Activated naive CD4-positive, alpha-beta T cell treated with anti-CD3 and anti-CD28 coated beads, Interleukin-2, amount 50 U/mL, for 24 hours (primary cell): ENCODE measurements around the gene KIZ.

Source experiments
- H3K27ac Mint-ChIP-seq: one replicate; pipeline ENCODE4 v1.8.0; 2021; ENCODE audit warnings: mild to moderate bottlenecking, mixed read lengths
- H3K27me3 Mint-ChIP-seq: one replicate; pipeline ENCODE4 v1.8.0; 2021; ENCODE audit warnings: mixed read lengths
- H3K36me3 Mint-ChIP-seq: one replicate; pipeline ENCODE4 v1.8.0; 2021; ENCODE audit warnings: mixed read lengths
- H3K4me1 Mint-ChIP-seq: one replicate; pipeline ENCODE4 v1.8.0; 2021; ENCODE audit warnings: mixed read lengths
- H3K4me3 Mint-ChIP-seq: one replicate; pipeline ENCODE4 v1.8.0; 2021; ENCODE audit warnings: mild to moderate bottlenecking, mixed read lengths
- H3K9me3 Mint-ChIP-seq: one replicate; pipeline ENCODE4 v1.8.0; 2021; ENCODE audit warnings: mixed read lengths

KIZ gene

DNA sequence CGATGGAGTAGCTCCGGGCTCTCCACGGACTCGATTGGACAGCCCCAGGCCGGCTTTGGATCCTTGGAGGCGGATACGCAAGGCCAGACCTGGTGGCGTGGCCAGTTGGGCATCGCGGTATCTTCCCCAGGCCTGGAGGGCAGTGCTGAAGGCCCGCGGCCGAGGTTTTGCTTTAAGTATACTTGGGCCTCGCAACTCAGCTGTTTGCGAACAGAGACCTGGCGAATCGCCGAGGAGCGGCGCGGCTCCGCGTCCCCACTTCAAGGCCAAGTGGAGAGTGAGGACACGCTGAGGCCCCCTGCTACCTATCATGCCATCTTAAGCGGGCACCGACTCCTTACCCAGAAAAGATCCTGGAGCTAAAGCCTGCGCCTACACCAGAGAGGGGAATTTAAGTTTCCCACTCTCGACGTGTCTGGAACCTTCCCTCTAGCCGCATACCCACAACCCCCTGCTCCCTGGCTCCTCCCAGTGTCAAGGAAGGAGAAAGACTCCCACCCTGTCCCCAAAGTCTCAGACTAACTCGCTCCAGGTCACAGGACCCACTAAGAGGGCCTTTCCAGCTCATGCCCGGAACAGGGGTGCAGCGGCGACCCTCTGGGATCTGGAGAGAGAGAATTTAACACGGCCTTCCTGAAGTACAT, 23.8 kb upstream of the KIZ start:
- no peaks in the 10 kb centered on the region for H3K9me3 Mint-ChIP-seq
- H3K4me1 Mint-ChIP-seq, result peaks cover 34% of the 10 kb centered on the region
- H3K36me3 Mint-ChIP-seq, result peaks cover 1% of the 10 kb centered on the region
- no peak overlapping the region for H3K27ac Mint-ChIP-seq
- peak overlapping the region; percentile 78 for H3K4me3 Mint-ChIP-seq
- peaks cover 65% of the 10 kb centered on the region for H3K27me3 Mint-ChIP-seq

DNA sequence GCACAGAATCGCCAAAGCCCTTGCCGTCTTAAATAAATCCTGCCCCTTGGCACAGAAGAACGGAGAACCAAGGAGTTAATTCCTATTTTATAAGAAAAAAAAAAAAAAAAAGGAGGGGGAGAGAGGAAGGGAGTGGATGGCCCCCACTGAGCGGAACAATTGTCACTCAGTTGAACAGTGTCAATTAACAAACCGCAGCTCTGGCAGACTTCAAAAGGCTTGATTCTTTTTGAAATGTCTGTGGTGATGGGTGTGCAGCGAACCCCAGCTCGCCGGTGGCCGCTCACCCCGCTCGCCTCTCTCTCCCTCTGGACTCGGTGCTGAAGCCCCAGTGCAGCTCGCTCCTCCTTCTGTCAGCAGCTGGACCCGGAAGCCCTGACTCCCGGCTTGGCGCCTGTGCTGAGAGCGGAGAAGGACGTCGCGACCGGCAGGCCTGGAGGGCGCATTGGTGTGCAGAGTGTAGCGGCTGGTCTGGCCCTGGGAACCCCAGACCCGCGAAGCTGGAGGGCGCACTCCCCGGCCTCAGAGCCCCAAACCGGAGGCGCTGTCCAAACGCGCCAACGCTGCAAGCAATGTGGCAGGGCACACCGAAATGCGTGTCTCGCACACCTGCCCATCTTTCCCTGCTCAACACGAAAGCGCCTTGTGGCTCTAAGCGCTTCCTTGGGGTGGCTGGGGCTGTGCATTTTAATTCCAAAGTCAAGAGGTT, 23.1 kb upstream of the KIZ start:
- Mint-ChIP-seq H3K27me3 (peaks cover 66% of the 10 kb centered on the region), H3K4me3 (peak overlapping the region; percentile 78), H3K27ac (no peak overlapping the region), H3K36me3 (peaks cover 1% of the 10 kb centered on the region), H3K4me1 (peaks cover 34% of the 10 kb centered on the region), H3K9me3 (no peaks in the 10 kb centered on the region)

DNA sequence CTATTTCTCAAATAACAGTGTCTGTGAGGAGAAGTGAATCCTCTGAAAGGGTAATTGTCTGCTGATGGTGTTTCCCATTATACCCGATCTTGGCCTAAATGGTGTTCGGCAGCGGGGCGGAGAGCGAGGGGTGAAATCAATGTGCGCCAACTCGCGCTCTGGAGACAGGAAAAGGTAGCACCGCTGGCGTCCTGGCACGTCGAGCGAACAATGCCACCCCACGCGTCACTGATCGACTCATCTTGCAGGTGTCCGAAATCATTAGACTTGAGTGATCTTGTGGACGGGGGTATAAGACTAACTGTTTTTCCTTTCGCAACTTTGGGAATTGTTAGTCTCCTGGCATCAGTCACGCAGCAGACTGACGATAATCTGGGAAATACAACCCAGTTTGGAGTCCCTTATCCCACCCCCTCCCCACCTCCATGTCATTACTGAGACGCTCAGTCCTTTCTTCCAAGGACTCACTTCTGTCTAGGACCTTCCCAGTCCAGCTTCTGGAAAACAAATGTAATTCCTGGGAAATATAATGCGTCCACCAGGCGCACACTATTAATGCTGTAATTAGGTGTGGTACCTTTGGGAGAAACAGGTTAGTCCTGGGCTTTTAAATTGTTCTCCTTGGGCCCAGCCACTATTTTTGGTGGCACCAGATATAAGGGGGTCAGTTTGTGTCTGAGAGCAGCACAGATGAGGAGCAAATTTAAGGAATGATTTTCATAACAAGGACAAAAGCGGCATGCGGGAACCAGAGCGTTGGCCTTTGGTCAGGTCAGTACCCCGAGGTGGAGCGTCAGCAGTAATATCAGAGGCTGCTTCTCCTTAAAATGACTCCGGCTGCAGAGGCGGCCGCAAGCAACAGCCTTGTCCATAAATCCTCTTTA, 22.1 kb upstream of the KIZ start:
- peaks cover 34% of the 10 kb centered on the region for H3K4me1 Mint-ChIP-seq
- no peak overlapping the region for H3K27ac Mint-ChIP-seq
- H3K9me3 Mint-ChIP-seq, result no peaks in the 10 kb centered on the region
- peaks cover 63% of the 10 kb centered on the region for H3K27me3 Mint-ChIP-seq
- H3K4me3 Mint-ChIP-seq, result peak overlapping the region; percentile 12
- peaks cover 1% of the 10 kb centered on the region for H3K36me3 Mint-ChIP-seq

DNA sequence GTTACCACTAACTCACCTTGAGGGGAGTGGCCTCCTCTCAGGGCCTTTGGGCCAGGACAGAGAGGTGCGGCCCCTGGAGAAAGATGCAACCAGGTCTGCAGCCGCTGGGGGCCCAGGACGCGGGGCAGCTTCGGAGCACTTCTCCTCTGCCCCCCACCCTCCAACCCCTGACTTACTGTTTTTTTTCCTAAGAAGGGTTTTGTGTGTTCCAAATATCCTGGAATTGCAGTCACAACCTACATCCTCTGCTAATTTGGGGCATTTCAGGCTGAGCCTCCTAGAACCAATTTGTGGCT, 21.5 kb upstream of the KIZ start:
- peaks cover 58% of the 10 kb centered on the region for H3K27me3 Mint-ChIP-seq
- peaks cover 1% of the 10 kb centered on the region for H3K36me3 Mint-ChIP-seq
- no peak overlapping the region for H3K4me3 Mint-ChIP-seq
- H3K9me3 Mint-ChIP-seq, result no peaks in the 10 kb centered on the region
- no peak overlapping the region for H3K27ac Mint-ChIP-seq
- peaks cover 34% of the 10 kb centered on the region for H3K4me1 Mint-ChIP-seq

DNA sequence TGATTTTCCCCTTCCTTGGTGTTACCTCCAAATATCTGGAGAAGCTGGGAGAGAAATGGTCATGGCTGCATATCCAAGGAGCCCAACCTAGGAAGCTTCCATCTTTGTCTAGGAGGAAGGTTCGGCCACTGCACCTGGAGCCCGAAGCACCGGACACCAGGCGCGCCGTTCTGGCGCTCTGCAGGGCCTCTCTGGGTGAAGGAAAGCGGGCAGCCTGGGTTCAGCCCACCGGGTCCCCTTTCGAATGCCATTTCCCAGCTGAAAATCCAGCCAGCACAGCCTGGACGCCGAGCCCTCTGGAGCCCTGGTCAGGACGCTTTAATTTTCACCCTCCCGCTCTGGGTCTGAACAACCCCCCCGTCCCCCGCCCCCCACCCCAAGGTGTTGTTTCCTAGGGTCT, 21.0 kb upstream of the KIZ start:
- peaks cover 55% of the 10 kb centered on the region for H3K27me3 Mint-ChIP-seq
- H3K4me3 Mint-ChIP-seq, result no peak overlapping the region
- H3K4me1 Mint-ChIP-seq, result peaks cover 34% of the 10 kb centered on the region
- no peaks in the 10 kb centered on the region for H3K9me3 Mint-ChIP-seq
- peaks cover 1% of the 10 kb centered on the region for H3K36me3 Mint-ChIP-seq
- H3K27ac Mint-ChIP-seq, result no peak overlapping the region

DNA sequence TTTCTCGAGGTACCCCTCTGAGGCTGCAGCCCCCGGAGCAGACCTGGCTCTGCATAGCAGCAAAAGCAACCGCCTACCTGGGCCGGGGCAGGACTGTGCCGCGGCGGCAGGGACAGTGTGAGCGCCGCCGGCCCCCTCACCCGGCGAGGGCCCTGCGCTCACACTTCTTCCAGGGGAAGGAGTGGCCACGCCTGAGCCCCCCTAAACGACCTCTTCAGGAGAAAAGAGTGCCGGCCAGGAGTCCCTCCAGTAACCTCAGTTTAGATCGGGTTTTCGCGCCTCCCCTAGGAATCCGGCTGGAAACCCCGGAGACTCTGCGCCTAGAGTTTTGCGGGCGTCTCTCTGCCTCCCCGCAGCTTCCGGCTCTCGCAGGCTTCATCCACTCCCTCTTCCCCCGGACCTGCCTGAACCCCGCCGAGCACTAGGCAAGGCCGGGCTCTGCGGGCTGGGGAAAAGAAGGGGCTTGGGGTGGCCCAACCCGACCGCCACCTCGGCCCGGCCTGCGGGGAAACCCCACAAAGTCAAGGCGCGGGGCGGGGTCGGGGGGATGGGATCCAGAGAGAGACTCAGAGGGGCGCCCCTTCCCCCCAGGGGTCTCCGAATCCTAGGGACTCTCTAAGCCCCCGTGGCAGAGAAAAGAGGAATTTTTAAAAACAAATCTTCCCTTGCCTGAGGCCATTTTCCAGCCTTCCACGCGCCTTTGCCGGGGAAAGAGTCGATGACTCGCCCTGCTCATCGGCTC, 20.3 kb upstream of the KIZ start:
- Mint-ChIP-seq H3K36me3 (peaks cover 1% of the 10 kb centered on the region), H3K4me1 (peaks cover 32% of the 10 kb centered on the region), H3K27me3 (peaks cover 58% of the 10 kb centered on the region), H3K4me3 (no peak overlapping the region), H3K27ac (no peak overlapping the region), H3K9me3 (no peaks in the 10 kb centered on the region)

DNA sequence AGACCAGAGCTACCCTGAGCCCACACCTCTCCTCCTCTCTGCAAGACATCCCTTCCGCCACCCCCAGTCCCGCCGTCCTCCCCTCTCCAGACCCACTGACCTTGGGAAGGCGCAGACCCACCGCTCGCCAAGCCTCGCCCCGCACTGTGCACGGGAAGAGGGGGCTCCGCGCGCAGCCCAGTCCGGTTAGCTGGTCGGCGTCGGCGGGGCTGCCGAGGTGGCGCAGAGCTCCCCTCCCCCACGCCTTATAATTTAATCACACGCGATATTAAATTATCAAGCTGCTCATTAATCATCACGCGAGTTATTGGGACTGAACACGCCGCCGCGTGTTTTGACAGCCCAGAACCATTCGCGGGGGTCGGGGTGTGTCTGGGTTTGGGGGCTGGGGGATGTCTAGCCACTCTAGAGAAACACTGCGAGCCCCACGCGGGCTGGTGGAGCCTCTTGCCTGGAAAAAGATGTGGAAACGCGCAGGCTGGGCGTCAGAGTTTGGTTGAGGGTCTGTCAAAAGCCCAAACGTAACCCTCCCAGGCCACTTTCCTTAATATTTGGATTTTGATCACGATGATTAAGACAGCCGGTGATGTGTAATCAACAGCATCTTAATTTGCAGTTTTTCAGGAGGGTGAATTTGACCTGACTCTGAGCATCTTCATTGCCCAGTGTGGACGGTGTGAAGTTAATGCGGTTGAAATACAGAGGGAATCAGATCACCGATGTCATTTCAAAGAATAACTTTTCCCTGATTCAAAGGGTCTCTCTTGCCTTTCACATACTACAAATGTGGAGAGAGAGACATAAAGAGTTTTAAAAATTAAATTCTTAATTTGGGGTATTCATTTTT, 19.5 kb upstream of the KIZ start, which contains the start of gene LINC00237:
TSS of gene LINC00237 (minus strand) at position 188 of the 847 bp plus-strand sequence.
- peaks cover 27% of the 10 kb centered on the region for H3K4me1 Mint-ChIP-seq
- H3K36me3 Mint-ChIP-seq, result no peaks in the 10 kb centered on the region
- H3K27ac Mint-ChIP-seq, result no peak within 1 kb of the TSS
- H3K9me3 Mint-ChIP-seq, result no peaks in the 10 kb centered on the region
- no peak within 1 kb of the TSS for H3K4me3 Mint-ChIP-seq
- peaks cover 53% of the 10 kb centered on the region for H3K27me3 Mint-ChIP-seq

DNA sequence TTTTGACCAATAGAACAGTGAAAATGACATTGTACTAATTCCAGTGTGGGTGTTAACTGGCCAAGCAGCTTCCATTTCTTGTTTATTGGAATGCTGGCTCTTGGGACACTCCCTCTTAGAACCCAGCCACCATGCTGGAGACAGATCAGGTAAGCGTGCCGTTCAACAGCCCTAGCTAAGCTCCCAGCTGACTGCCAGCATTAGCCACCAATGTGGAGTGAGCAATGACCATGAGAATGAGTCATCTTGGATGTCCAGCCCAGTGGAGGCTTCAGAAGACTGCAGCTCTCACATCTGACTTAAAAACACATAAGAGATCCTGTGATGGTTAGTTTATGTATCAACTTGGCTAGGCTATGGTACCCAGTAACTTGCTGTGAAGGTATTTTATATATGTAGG, 16.7 kb upstream of the KIZ start:
- peaks cover 4% of the 10 kb centered on the region for H3K4me1 Mint-ChIP-seq
- H3K4me3 Mint-ChIP-seq, result no peak overlapping the region
- H3K36me3 Mint-ChIP-seq, result peaks cover 3% of the 10 kb centered on the region
- no peaks in the 10 kb centered on the region for H3K9me3 Mint-ChIP-seq
- no peak overlapping the region for H3K27ac Mint-ChIP-seq
- peaks cover 43% of the 10 kb centered on the region for H3K27me3 Mint-ChIP-seq

DNA sequence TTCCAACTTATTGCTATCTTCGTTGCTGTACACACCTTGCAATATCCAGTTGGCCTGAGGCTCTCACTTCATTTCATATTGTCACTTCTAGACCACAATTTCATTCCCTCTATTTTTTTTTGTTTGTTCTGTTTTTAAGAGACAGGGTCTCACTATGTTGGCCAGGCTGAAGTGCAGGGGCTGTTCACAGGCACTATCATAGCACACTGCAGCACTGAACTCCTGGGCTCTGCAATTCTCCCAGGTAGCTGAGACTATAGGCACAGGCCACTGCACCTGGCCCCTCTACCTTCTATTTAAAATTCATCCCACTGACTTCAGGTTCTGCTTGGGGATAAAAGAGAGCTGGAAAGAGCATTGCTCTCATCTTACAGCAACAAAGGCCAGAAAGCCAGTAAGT, 15.1 kb upstream of the KIZ start:
- H3K4me3 Mint-ChIP-seq, result no peak overlapping the region
- no peaks in the 10 kb centered on the region for H3K9me3 Mint-ChIP-seq
- peaks cover 38% of the 10 kb centered on the region for H3K27me3 Mint-ChIP-seq
- peaks cover 4% of the 10 kb centered on the region for H3K4me1 Mint-ChIP-seq
- H3K27ac Mint-ChIP-seq, result no peak overlapping the region
- peaks cover 3% of the 10 kb centered on the region for H3K36me3 Mint-ChIP-seq

DNA sequence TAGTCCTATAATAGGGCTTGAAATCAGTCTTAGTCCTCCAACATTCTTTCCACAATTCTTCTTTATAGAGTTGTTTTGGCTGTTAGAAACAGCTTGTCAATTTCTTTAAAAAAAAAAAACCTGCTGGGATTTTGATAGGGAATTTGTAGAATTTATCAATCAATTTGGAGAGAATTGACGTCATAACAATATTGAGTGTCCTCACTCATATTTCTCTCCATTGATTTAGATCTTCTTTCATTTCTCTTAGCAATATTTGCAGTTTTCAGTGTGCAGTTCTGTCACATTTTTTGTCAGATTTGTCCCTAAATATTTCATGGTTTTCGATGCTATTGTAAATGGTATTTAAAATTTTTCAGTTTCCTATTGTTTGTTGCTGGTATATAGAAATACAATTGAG, 14.5 kb upstream of the KIZ start:
- peaks cover 1% of the 10 kb centered on the region for H3K4me1 Mint-ChIP-seq
- no peak overlapping the region for H3K4me3 Mint-ChIP-seq
- peaks cover 3% of the 10 kb centered on the region for H3K36me3 Mint-ChIP-seq
- no peak overlapping the region for H3K27ac Mint-ChIP-seq
- H3K9me3 Mint-ChIP-seq, result no peaks in the 10 kb centered on the region
- peaks cover 35% of the 10 kb centered on the region for H3K27me3 Mint-ChIP-seq

DNA sequence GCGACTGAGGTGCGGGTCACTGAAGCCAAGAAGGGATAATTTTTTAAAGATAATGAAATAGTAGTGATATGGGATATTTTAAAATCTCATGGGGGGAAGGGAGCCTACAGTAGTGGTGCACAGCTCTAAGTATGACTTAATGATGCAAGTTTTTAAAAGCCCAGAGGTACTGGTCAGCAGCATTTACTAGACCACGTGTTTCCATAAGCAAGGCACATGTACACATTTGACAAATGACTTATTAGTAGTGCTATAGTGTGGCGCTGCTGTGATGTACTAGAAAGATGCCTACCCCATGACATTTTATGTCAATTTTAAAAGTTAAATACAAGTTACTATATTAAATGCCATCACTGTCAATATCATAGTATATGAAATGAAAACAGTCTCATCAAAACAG, 12.2 kb upstream of the KIZ start:
- H3K4me1 Mint-ChIP-seq, result no peaks in the 10 kb centered on the region
- no peak overlapping the region for H3K27ac Mint-ChIP-seq
- peaks cover 3% of the 10 kb centered on the region for H3K36me3 Mint-ChIP-seq
- no peaks in the 10 kb centered on the region for H3K9me3 Mint-ChIP-seq
- H3K27me3 Mint-ChIP-seq, result peaks cover 20% of the 10 kb centered on the region
- no peak overlapping the region for H3K4me3 Mint-ChIP-seq

DNA sequence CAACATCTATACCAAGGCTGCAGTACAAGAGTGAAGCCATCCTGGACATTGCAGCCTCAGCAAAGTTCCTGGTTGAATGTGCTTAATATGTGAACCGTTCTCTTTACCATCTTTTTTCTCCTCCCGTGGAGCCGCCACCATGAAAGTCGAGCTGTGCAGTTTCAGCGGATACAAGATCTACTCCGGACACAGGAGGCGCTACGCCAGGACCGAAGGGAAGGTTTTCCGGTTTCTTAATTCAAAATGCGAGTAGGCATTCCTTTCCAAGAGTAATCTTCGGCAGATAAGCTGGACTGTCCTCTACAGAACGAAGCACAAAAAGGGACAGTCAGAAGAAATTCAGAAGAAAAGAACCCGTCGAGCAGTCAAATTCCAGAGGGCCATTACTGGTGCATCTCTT, 11.3 kb upstream of the KIZ start:
- H3K4me3 Mint-ChIP-seq, result no peak overlapping the region
- no peaks in the 10 kb centered on the region for H3K9me3 Mint-ChIP-seq
- no peaks in the 10 kb centered on the region for H3K4me1 Mint-ChIP-seq
- peaks cover 22% of the 10 kb centered on the region for H3K27me3 Mint-ChIP-seq
- H3K27ac Mint-ChIP-seq, result no peak overlapping the region
- peaks cover 3% of the 10 kb centered on the region for H3K36me3 Mint-ChIP-seq

DNA sequence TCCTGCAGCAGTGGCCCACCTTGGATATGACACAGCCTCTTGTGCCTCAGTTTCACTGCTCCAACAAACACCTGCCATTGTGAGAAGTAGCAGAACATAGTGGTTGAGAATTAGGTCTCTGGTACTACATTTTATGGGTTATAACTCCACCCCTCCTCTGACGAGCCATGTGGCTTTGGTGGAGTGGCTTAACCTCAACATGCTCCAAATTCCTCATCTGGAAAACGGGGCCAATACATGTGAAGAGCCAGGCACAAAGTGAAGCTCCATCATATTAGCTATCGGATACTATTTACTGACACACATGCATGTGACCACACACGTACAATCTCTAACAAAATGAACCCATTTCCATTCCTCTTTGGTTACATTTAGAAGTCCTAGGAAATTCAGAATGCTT, 8.4 kb upstream of the KIZ start:
- Mint-ChIP-seq H3K4me3 (no peak overlapping the region), H3K4me1 (no peaks in the 10 kb centered on the region), H3K36me3 (peaks cover 5% of the 10 kb centered on the region), H3K27me3 (peaks cover 15% of the 10 kb centered on the region), H3K27ac (no peak overlapping the region), H3K9me3 (no peaks in the 10 kb centered on the region)

DNA sequence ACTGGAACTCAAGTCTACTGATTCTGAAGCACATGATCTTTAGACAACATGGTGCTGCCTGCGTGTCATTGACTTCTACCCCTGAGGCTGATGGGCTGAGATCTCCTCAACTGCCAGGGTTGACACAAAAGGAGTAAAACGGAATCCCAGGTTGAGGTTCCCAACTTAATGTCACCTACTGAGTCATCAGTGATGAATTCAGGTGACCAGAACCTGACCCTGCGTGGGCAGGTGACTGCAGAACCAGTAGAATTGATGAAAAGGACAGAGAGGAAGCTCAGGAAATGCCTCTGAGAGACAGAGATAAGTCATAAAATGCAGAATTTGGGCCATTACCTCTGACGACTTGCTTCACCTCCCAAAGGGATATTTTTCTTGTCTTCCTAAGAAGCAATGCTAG, 7.7 kb upstream of the KIZ start:
- Mint-ChIP-seq H3K4me3 (no peak overlapping the region), H3K27ac (no peak overlapping the region), H3K36me3 (peaks cover 7% of the 10 kb centered on the region), H3K27me3 (peaks cover 14% of the 10 kb centered on the region), H3K4me1 (no peaks in the 10 kb centered on the region), H3K9me3 (no peaks in the 10 kb centered on the region)

DNA sequence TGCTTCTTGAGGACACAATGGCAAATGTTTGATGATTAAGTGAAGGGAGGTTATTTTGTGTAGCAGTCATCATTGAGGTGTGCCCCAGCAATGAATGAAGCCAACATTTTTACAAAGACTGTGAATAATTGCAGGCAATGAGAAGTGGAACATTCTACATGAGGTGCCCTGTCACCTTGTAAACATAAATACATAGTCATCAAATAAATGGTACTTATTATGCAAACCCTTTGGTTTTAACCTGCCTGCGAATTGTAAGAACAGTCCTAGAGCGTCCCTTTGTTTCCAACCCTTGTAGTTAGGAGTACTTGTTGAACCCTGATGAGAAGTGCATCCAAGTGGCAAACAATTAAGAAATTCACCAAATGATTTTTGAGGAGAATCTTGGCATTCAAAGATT, 7.1 kb upstream of the KIZ start:
- H3K4me3 Mint-ChIP-seq, result no peak overlapping the region
- no peaks in the 10 kb centered on the region for H3K4me1 Mint-ChIP-seq
- H3K27me3 Mint-ChIP-seq, result peaks cover 12% of the 10 kb centered on the region
- H3K9me3 Mint-ChIP-seq, result no peaks in the 10 kb centered on the region
- H3K27ac Mint-ChIP-seq, result no peak overlapping the region
- H3K36me3 Mint-ChIP-seq, result peaks cover 7% of the 10 kb centered on the region
